HepG2 (cell line): ENCODE data around the gene NPSR1. TPM values are rescaled to one million over a fixed set of nuclear protein-coding genes. Genes with fewer than 3 reads are reported as not detected.

Experiments used
- HNRNPUL1 ChIP-seq: fragments of 200-400 bp; formaldehyde crosslinking; IDR thresholded peaks from 2 replicates; pipeline ENCODE4 v1.6.1; 2017; ENCODE audit warnings: low read depth, mild to moderate bottlenecking, low read length, moderate library complexity
- JUN ChIP-seq: sonication (generic); formaldehyde crosslinking; IDR thresholded peaks from 2 replicates; pipeline ENCODE4 v1.4.0; 2020; ENCODE audit warnings: mild to moderate bottlenecking, missing genetic modification reagents
- KDM6A ChIP-seq: IDR thresholded peaks from 2 replicates; pipeline ENCODE4 v1.6.1; 2016; ENCODE audit warnings: low read depth
- SALL1 ChIP-seq: sonication (generic); formaldehyde crosslinking; IDR thresholded peaks from 2 replicates; pipeline ENCODE4 v1.8.0; 2022; ENCODE audit warnings: mild to moderate bottlenecking, missing genetic modification reagents
- STAG1 ChIP-seq: sonication (generic); formaldehyde crosslinking; IDR thresholded peaks from 2 replicates; pipeline ENCODE4 v1.4.0; 2020; ENCODE audit warnings: missing genetic modification reagents
- TGIF2 ChIP-seq: IDR thresholded peaks from 2 replicates; pipeline ENCODE4 v1.6.1; 2016; ENCODE audit warnings: control low read depth, missing compliant biosample characterization
- YEATS4 ChIP-seq: sonication (generic); formaldehyde crosslinking; IDR thresholded peaks from 2 replicates; pipeline ENCODE4 v1.4.0; 2020; ENCODE audit warnings: missing genetic modification reagents, borderline replicate concordance
- ZBTB7A ChIP-seq: sonication (generic); formaldehyde crosslinking; IDR thresholded peaks from 2 replicates; pipeline ENCODE4 v1.8.0; 2022; ENCODE audit warnings: mild to moderate bottlenecking, missing genetic modification reagents
- ZMAT3 ChIP-seq: sonication (generic); formaldehyde crosslinking; conservative IDR thresholded peaks from 2 replicates; pipeline ENCODE4 v1.7.0; 2021; ENCODE audit warnings: missing genetic modification reagents
- ZNF775 ChIP-seq: sonication (generic); formaldehyde crosslinking; IDR thresholded peaks from 2 replicates; pipeline ENCODE4 v1.4.0; 2020; ENCODE audit warnings: missing genetic modification reagents, mild to moderate bottlenecking, moderate library complexity, borderline replicate concordance
- polyA plus RNA-seq, 8 experiments: library from polyadenylated mRNA; depleted of rRNA in 3 of 8; stranded (reverse) in 7 of 8; unstranded in 1 of 8; fragments of >200 nt; fragmentation: Illumina TruSeq in 4 of 8; extraction: Trizol in 4 of 8; gene quantifications; 2 replicates each; pipeline versions ENCODE4 v1.2.1 to v1.2.3, GENCODE V29; 2011 to 2016; ENCODE audit warnings: low read depth in 4 of 8, missing spikeins in 1 of 8, mixed read lengths in 1 of 8; ENCODE audit not compliant: insufficient read depth in 1 of 8
- total RNA-seq, 5 experiments: library from RNA; depleted of rRNA; stranded (reverse); fragments of >200 nt; fragmentation: Illumina TruSeq; extraction: Trizol; gene quantifications; 2 replicates each; pipeline ENCODE4 v1.2.3, GENCODE V29; 2016; ENCODE audit warnings: low read depth in 1 of 5
- TF ChIP-seq, protein P1 (sequence below): sonication (generic); formaldehyde crosslinking; IDR thresholded peaks from 2 replicates; pipeline ENCODE4 v1.8.0; 2022; ENCODE audit warnings: mild to moderate bottlenecking, missing genetic modification reagents; ENCODE audit not compliant: insufficient replicate concordance
- TF ChIP-seq, protein P2 (sequence below): sonication (generic); formaldehyde crosslinking; IDR thresholded peaks from 2 replicates; pipeline ENCODE4 v1.5.0; 2020; ENCODE audit warnings: mild to moderate bottlenecking, missing genetic modification reagents, borderline replicate concordance
- TF ChIP-seq, protein P3 (sequence below): sonication (generic); formaldehyde crosslinking; IDR thresholded peaks from 2 replicates; pipeline ENCODE4 v1.4.0; 2020; ENCODE audit warnings: missing genetic modification reagents
- TF ChIP-seq, protein P4 (sequence below): sonication (generic); formaldehyde crosslinking; IDR thresholded peaks from 2 replicates; pipeline ENCODE4 v1.4.0; 2020; ENCODE audit warnings: missing genetic modification reagents, borderline replicate concordance
- TF ChIP-seq, protein P5 (sequence below): IDR thresholded peaks from 2 replicates; pipeline ENCODE4 v1.6.1; 2016; ENCODE audit warnings: mild to moderate bottlenecking
- TF ChIP-seq, protein P6 (sequence below): IDR thresholded peaks from 2 replicates; pipeline ENCODE4 v1.6.1; 2018; ENCODE audit warnings: missing genetic modification reagents, mild to moderate bottlenecking, missing compliant biosample characterization
- TF ChIP-seq, protein P7 (sequence below): IDR thresholded peaks from 2 replicates; pipeline ENCODE4 v1.6.1; 2012; ENCODE audit warnings: low read depth, low read length, improper control_type of control experiment

Gene NPSR1
- total and polyA plus RNA-seq, 2 of the 13 experiments (the other 11 are each of a cell fraction or from before 2014, with no cell fraction given) = not detected

DNA sequence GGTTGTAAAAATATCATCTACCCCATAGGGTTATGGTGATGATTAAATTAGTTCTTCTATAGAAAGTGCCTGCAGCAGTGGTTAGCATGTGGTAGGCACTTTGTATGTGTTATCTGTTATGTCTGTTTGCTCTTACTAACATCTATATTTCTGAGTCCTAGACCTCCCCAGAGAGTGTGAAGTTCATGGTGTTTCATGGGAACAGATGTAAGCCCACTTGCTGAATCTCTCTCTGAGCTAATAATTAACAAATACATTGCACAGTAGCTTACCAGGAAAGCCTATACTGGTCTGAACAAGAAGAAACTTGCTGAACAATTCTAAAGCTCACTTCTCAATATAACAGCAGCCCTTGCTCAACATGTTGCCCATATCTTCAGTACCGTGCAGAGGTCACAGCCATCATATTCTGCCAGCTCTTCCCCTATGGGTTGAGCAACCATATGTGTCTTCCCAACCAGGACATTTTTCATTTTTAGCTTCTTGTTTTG lies 100.1 kb downstream of the NPSR1 start (continued):
- TF ChIP-seq, protein P1, sequence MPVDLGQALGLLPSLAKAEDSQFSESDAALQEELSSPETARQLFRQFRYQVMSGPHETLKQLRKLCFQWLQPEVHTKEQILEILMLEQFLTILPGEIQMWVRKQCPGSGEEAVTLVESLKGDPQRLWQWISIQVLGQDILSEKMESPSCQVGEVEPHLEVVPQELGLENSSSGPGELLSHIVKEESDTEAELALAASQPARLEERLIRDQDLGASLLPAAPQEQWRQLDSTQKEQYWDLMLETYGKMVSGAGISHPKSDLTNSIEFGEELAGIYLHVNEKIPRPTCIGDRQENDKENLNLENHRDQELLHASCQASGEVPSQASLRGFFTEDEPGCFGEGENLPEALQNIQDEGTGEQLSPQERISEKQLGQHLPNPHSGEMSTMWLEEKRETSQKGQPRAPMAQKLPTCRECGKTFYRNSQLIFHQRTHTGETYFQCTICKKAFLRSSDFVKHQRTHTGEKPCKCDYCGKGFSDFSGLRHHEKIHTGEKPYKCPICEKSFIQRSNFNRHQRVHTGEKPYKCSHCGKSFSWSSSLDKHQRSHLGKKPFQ (CRISPR knock-in tag) = peak; percentile 32
- TF ChIP-seq HNRNPUL1 (peak; percentile 94), JUN (no peak), STAG1 (CRISPR knock-in tag) (no peak), ZMAT3 (CRISPR knock-in tag) (no peak), ZBTB7A (CRISPR knock-in tag) (no peak), SALL1 (peak; percentile 70; the same call in 1 of the 2 replicates), KDM6A (CRISPR knock-in tag) (no peak), TGIF2 (CRISPR knock-in tag) (0 out of 2 replicates have a peak, but pooled peaks have one; percentile 54), YEATS4 (no peak), ZNF775 (CRISPR knock-in tag) (no peak)
- TF ChIP-seq, protein P2, sequence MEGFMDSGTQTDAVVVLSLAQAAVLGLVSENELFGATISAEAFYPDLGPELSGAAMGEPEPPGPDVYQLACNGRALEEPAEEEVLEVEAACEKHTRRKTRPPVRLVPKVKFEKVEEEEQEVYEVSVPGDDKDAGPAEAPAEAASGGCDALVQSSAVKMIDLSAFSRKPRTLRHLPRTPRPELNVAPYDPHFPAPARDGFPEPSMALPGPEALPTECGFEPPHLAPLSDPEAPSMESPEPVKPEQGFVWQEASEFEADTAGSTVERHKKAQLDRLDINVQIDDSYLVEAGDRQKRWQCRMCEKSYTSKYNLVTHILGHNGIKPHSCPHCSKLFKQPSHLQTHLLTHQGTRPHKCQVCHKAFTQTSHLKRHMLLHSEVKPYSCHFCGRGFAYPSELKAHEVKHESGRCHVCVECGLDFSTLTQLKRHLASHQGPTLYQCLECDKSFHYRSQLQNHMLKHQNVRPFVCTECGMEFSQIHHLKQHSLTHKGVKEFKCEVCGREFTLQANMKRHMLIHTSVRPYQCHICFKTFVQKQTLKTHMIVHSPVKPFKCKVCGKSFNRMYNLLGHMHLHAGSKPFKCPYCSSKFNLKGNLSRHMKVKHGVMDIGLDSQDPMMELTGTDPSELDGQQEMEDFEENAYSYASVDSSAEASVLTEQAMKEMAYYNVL (CRISPR knock-in tag) = 0 out of 2 replicates have a peak, but pooled peaks have one; percentile 13
- TF ChIP-seq, protein P3, sequence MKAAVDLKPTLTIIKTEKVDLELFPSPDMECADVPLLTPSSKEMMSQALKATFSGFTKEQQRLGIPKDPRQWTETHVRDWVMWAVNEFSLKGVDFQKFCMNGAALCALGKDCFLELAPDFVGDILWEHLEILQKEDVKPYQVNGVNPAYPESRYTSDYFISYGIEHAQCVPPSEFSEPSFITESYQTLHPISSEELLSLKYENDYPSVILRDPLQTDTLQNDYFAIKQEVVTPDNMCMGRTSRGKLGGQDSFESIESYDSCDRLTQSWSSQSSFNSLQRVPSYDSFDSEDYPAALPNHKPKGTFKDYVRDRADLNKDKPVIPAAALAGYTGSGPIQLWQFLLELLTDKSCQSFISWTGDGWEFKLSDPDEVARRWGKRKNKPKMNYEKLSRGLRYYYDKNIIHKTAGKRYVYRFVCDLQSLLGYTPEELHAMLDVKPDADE = no peak
- TF ChIP-seq, protein P4, sequence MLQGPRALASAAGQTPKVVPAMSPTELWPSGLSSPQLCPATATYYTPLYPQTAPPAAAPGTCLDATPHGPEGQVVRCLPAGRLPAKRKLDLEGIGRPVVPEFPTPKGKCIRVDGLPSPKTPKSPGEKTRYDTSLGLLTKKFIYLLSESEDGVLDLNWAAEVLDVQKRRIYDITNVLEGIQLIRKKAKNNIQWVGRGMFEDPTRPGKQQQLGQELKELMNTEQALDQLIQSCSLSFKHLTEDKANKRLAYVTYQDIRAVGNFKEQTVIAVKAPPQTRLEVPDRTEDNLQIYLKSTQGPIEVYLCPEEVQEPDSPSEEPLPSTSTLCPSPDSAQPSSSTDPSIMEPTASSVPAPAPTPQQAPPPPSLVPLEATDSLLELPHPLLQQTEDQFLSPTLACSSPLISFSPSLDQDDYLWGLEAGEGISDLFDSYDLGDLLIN = no peak
- TF ChIP-seq, protein P5, sequence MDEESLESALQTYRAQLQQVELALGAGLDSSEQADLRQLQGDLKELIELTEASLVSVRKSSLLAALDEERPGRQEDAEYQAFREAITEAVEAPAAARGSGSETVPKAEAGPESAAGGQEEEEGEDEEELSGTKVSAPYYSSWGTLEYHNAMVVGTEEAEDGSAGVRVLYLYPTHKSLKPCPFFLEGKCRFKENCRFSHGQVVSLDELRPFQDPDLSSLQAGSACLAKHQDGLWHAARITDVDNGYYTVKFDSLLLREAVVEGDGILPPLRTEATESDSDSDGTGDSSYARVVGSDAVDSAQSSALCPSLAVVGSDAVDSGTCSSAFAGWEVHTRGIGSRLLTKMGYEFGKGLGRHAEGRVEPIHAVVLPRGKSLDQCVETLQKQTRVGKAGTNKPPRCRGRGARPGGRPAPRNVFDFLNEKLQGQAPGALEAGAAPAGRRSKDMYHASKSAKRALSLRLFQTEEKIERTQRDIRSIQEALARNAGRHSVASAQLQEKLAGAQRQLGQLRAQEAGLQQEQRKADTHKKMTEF = peak; percentile 51; the same call in 1 of the 2 replicates
- TF ChIP-seq, protein P6, sequence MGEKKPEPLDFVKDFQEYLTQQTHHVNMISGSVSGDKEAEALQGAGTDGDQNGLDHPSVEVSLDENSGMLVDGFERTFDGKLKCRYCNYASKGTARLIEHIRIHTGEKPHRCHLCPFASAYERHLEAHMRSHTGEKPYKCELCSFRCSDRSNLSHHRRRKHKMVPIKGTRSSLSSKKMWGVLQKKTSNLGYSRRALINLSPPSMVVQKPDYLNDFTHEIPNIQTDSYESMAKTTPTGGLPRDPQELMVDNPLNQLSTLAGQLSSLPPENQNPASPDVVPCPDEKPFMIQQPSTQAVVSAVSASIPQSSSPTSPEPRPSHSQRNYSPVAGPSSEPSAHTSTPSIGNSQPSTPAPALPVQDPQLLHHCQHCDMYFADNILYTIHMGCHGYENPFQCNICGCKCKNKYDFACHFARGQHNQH = 0 out of 2 replicates have a peak, but pooled peaks have one; percentile 39
- TF ChIP-seq, protein P7, sequence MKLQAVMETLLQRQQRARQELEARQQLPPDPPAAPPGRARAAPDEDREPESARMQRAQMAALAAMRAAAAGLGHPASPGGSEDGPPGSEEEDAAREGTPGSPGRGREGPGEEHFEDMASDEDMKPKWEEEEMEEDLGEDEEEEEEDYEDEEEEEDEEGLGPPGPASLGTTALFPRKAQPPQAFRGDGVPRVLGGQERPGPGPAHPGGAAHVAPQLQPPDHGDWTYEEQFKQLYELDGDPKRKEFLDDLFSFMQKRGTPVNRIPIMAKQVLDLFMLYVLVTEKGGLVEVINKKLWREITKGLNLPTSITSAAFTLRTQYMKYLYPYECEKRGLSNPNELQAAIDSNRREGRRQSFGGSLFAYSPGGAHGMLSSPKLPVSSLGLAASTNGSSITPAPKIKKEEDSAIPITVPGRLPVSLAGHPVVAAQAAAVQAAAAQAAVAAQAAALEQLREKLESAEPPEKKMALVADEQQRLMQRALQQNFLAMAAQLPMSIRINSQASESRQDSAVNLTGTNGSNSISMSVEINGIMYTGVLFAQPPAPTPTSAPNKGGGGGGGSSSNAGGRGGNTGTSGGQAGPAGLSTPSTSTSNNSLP = peak; percentile 74
